Mucosa of gallbladder (tissue), 1 donor: ENCODE measurements around the gene LANCL1. TPM values are rescaled to one million over a fixed set of nuclear protein-coding genes. Genes with fewer than 3 reads are reported as not detected.

Source experiments
- DNase-seq: peaks from one replicate; pipeline ENCODE4 v3.0.0-alpha.2; 2020; ENCODE audit warnings: low spot score
- total RNA-seq: library from RNA; stranded (reverse); gene quantifications from one replicate; pipeline ENCODE4 v1.2.1, GENCODE V29; 2021
- donor health status: DM: no; HTN: no; CAD: no.

The LANCL1 gene
- total RNA-seq, 1 donor from 2014 or later = 48.0 TPM

DNA sequence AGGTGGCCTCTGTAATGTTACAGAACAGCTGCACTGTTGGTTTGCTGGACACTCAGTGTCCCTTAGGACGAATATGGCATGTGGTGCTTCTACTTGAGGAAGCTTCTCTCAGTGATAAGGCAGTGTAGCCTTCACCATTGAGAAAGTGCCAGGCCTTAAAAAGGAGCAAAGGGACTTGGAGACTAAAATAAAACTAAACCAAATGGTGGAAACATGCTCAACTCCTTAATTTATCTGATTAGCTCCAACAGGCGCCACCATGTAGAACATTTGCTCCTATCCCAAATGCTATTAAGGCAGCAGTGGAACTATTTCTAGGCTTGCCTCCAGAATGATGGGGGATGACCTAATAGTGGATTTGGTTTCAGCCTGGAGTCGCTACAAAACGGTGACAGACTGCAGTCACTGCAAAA is 84.1 kb downstream of the LANCL1 start:
- no peak for DNase-seq

DNA sequence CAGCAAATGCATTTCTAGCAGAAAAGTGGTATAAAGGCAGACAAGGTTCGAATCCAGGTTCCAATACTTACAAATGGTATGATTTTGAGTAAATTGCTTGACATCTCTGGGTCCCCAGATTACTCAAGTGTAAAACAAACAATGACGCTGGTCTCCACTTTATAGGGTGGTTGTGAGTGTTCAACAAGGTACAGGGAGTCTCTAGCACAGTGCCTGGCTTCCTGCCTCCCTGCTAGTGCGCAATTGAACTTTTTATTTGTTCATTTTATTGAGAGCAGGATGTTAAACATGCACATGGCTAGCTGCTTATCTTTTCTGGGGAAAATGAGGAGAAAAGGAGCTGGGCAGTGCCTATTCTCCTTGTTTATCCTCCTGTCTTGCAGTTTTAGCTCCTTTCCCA is 86.7 kb downstream of the LANCL1 start:
- no peak for DNase-seq

DNA sequence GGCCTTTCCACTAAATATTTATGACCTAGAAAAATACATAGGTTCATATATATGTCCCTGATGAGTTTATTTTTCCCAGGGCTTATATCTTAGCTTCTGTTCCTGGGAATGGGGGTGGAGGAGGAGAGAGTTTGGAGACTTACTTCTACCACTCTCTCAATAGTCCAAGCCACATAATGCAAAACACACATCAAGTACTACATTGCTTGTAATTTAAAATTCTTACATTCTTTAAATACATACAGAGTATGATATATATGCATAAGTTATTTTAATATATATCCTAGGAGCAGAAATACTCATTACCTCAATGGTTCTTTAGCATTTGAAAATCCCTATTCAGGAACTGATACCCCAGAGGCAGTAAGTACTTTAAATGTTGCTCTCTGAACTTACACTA is 88.4 kb downstream of the LANCL1 start:
- no peak for DNase-seq

DNA sequence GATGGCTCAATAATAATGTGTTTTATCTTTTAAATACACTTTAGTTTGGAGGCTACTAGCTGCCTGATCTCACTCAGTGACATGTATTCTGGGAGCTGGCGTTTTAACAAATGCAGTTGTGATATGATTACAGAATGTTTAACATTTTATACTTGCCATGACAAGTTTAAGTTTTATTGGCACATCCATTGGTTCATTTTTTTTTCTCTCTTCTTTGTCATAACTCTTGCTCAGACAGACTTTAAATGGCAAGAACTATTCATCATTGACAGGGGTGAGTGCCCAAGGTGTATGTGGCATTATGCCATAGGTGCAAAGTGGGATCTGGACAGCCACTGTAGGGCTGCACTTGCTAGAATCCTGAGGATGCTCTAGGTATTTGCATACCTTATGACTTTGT is 89.5 kb downstream of the LANCL1 start:
- DNase-seq = no peak

Other genes starting within 250 kb of the LANCL1 start
- gene MYL1, start 161.6 kb downstream of the LANCL1 start, total RNA-seq = not detected
- 5.5 TPM for gene CPS1, start 79.8 kb upstream of the LANCL1 start, total RNA-seq